GM23248 (cell line): ENCODE measurements around the gene ARPC4.

Experiments used
- EZH2 ChIP-seq: fragments of 200-600 bp; sonication (generic); IDR thresholded peaks from 2 replicates; pipeline ENCODE4 v1.6.1; 2018; ENCODE audit warnings: antibody characterized with exemption, mild to moderate bottlenecking; ENCODE audit not compliant: insufficient read depth, poor library complexity, severe bottlenecking
- EZH2phosphoT487 ChIP-seq: fragments of 200-600 bp; sonication (generic); IDR thresholded peaks from 2 replicates; pipeline ENCODE4 v1.6.1; 2018; ENCODE audit warnings: antibody characterized with exemption, moderate library complexity, mild to moderate bottlenecking, low read depth; ENCODE audit not compliant: insufficient read depth

- no peak for TF ChIP-seq EZH2phosphoT487
- TF ChIP-seq EZH2, result no peak
Observed at GRCh38 chr3:9778143-9779074, 14.5 kb upstream of the ARPC4 start.
